H1 (cell line): ENCODE results near the gene MTHFD1. TPM values are rescaled to one million over a fixed set of nuclear protein-coding genes. Genes with fewer than 3 reads are reported as not detected.

Experiments used
- CTCF ChIA-PET: fragments of 300-600 bp; sonication (Branson Sonifier 250); formaldehyde crosslinking; loops from one replicate; lab custom pipeline; 2021; ENCODE audit not compliant: partially characterized antibody; lab: Charles Lee
- POLR2A ChIA-PET: fragments of 300-600 bp; sonication (Branson Sonifier 250); formaldehyde crosslinking; loops from one replicate; lab custom pipeline; 2021; ENCODE audit warnings: inconsistent platforms; ENCODE audit not compliant: partially characterized antibody; lab: Charles Lee
- DNase-seq, 2 experiments: peaks; one replicate each; pipeline versions ENCODE4 v3.0.0 to v3.0.0-alpha.2; 2010 to 2022; ENCODE audit warnings: low spot score in 2 of 2, low read depth in 1 of 2, mixed read lengths in 1 of 2
- FAIRE-seq: peaks from 2 replicates; lab custom pipeline; 2011; peaks lifted over from hg19 to GRCh38; lab: Jason Lieb, UNC
- H2AFZ ChIP-seq: 2 replicates; pipeline ENCODE4 v1.8.1; 2012; ENCODE audit warnings: low read length, inconsistent platforms
- H2AK5ac ChIP-seq: 2 replicates; pipeline ENCODE4 v1.6.1; 2013; ENCODE audit warnings: low read depth, low read length
- H2BK120ac ChIP-seq: replicated peaks from 2 replicates; pipeline ENCODE3; 2013; ENCODE audit warnings: low read depth, low read length, inconsistent platforms
- H2BK12ac ChIP-seq: 2 replicates; pipeline ENCODE4 v1.6.1; 2013; ENCODE audit warnings: low read depth, low read length
- H2BK15ac ChIP-seq: 2 replicates; pipeline ENCODE4 v1.6.1; 2013; ENCODE audit warnings: low read length
- H2BK20ac ChIP-seq: 2 replicates; pipeline ENCODE4 v1.6.1; 2013; ENCODE audit warnings: low read length
- H2BK5ac ChIP-seq: 2 replicates; pipeline ENCODE4 v1.6.1; 2013; ENCODE audit warnings: low read depth, low read length
- H3K14ac ChIP-seq: 2 replicates; pipeline ENCODE4 v1.6.1; 2013; ENCODE audit warnings: inconsistent platforms; ENCODE audit not compliant: insufficient read length
- H3K18ac ChIP-seq: 2 replicates; pipeline ENCODE4 v1.6.1; 2013; ENCODE audit warnings: low read length; ENCODE audit errors: extremely low read depth
- H3K23ac ChIP-seq: 2 replicates; pipeline ENCODE4 v1.6.1; 2013; ENCODE audit warnings: inconsistent platforms; ENCODE audit not compliant: insufficient read length
- H3K23me2 ChIP-seq: 2 replicates; pipeline ENCODE4 v1.6.1; 2013; ENCODE audit warnings: low read depth, low read length
- H3K27ac ChIP-seq: 2 replicates; pipeline ENCODE4 v1.6.1; 2011; ENCODE audit warnings: low read depth, low read length, inconsistent platforms
- H3K27me3 ChIP-seq, 4 experiments: replicated peaks in 1 of 4; 1 replicate in 1 of 4; 2 replicates in 3 of 4; pipeline versions ENCODE4 v1.6.1 to v1.8.1; 2011 to 2013; ENCODE audit warnings: low read length in 3 of 4, mild to moderate bottlenecking in 3 of 4, inconsistent platforms in 2 of 4, mixed read lengths in 2 of 4, moderate library complexity in 1 of 4; ENCODE audit not compliant: control insufficient read depth in 3 of 4, insufficient read depth in 3 of 4; ENCODE audit errors: extremely low read depth in 1 of 4
- H3K36me3 ChIP-seq, 4 experiments: 2 replicates each; pipeline versions ENCODE4 v1.6.1 to v1.8.1; 2011 to 2013; ENCODE audit warnings: mild to moderate bottlenecking in 4 of 4, low read length in 3 of 4, moderate library complexity in 2 of 4, control low read depth in 1 of 4, inconsistent platforms in 1 of 4; ENCODE audit not compliant: insufficient read depth in 4 of 4, control insufficient read depth in 2 of 4
- H3K4ac ChIP-seq: replicated peaks from 2 replicates; pipeline ENCODE3; 2013; ENCODE audit warnings: low read length, low read depth, mixed read lengths, inconsistent platforms; ENCODE audit not compliant: insufficient read length
- H3K4me1 ChIP-seq, 4 experiments: replicated peaks in 1 of 4; 1 replicate in 1 of 4; 2 replicates in 3 of 4; pipeline versions ENCODE4 v1.6.1 to v1.8.1; 2011 to 2013; ENCODE audit warnings: low read length in 3 of 4, inconsistent platforms in 2 of 4, mixed read lengths in 1 of 4; ENCODE audit not compliant: insufficient read depth in 4 of 4, control insufficient read depth in 3 of 4
- H3K4me2 ChIP-seq, 2 experiments: 2 replicates each; pipeline versions ENCODE4 v1.6.1 to v1.8.1; 2011 to 2013; ENCODE audit warnings: low read depth in 2 of 2, low read length in 2 of 2, control low read depth in 1 of 2, inconsistent platforms in 1 of 2, mild to moderate bottlenecking in 1 of 2; ENCODE audit not compliant: insufficient read depth in 1 of 2
- H3K4me3 ChIP-seq, 4 experiments: fragments of 200-600, 300-600 bp in 1 of 4; sonication (generic), shearing (Covaris generic), sonication (Bioruptor Twin) in 1 of 4; 2 replicates each; pipeline versions ENCODE4 v1.5.1 to v1.8.1; 2011 to 2016; ENCODE audit warnings: low read length in 4 of 4, low read depth in 3 of 4, control low read depth in 2 of 4, inconsistent platforms in 2 of 4, mild to moderate bottlenecking in 2 of 4, mixed read lengths in 1 of 4, moderate library complexity in 1 of 4; ENCODE audit not compliant: insufficient read depth in 2 of 4; ENCODE audit errors: extremely low read depth in 1 of 4
- H3K56ac ChIP-seq: replicated peaks from 2 replicates; pipeline ENCODE3; 2013; ENCODE audit warnings: low read depth, mild to moderate bottlenecking, mixed read lengths, low read length, inconsistent platforms; ENCODE audit not compliant: insufficient read length
- H3K79me1 ChIP-seq: 2 replicates; pipeline ENCODE4 v1.6.1; 2013; ENCODE audit warnings: low read depth, low read length, control low read depth
- H3K79me2 ChIP-seq, 2 experiments: 2 replicates each; pipeline versions ENCODE4 v1.6.1 to v1.8.1; 2012 to 2013; ENCODE audit warnings: low read length in 2 of 2, mild to moderate bottlenecking in 2 of 2, inconsistent platforms in 1 of 2; ENCODE audit not compliant: insufficient read depth in 2 of 2, control insufficient read depth in 1 of 2
- H3K9ac ChIP-seq, 4 experiments: replicated peaks in 1 of 4; 1 replicate in 1 of 4; 2 replicates in 3 of 4; pipeline versions ENCODE4 v1.6.1 to v1.8.1; 2011 to 2013; ENCODE audit warnings: low read depth in 3 of 4, low read length in 3 of 4, control low read depth in 2 of 4, mild to moderate bottlenecking in 2 of 4, moderate library complexity in 2 of 4, inconsistent platforms in 1 of 4; ENCODE audit errors: extremely low read depth in 1 of 4
- H3K9me3 ChIP-seq, 2 experiments: 2 replicates each; pipeline versions ENCODE4 v1.6.1 to v1.8.1; 2012 to 2013; ENCODE audit warnings: mild to moderate bottlenecking in 2 of 2, moderate library complexity in 2 of 2, control low read depth in 1 of 2, inconsistent platforms in 1 of 2, low read depth in 1 of 2, low read length in 1 of 2, mixed read lengths in 1 of 2; ENCODE audit not compliant: insufficient read depth in 2 of 2
- H4K20me1 ChIP-seq, 2 experiments: replicated peaks in 1 of 2; 2 replicates each; pipeline versions ENCODE3 to v1.8.1; 2011 to 2013; ENCODE audit warnings: inconsistent platforms in 2 of 2, low read length in 2 of 2, mild to moderate bottlenecking in 1 of 2; ENCODE audit not compliant: insufficient read depth in 2 of 2, control insufficient read depth in 1 of 2
- H4K5ac ChIP-seq: 2 replicates; pipeline ENCODE4 v1.6.1; 2013; ENCODE audit warnings: low read length, low read depth, mixed read lengths, inconsistent platforms; ENCODE audit not compliant: insufficient read length
- H4K8ac ChIP-seq: 2 replicates; pipeline ENCODE4 v1.8.0; 2013; ENCODE audit warnings: mild to moderate bottlenecking, moderate library complexity, low read length, inconsistent platforms; ENCODE audit not compliant: insufficient read depth; ENCODE audit errors: extremely low read depth
- H4K91ac ChIP-seq: replicated peaks from 2 replicates; pipeline ENCODE3; 2013; ENCODE audit warnings: low read length, mixed read lengths, inconsistent platforms; ENCODE audit not compliant: insufficient read length
- NANOG ChIP-seq: IDR thresholded peaks from 2 replicates; pipeline ENCODE4 v1.6.1; 2011; ENCODE audit warnings: low read length, low read depth, mild to moderate bottlenecking, inconsistent platforms; ENCODE audit not compliant: insufficient read depth, poor library complexity, severe bottlenecking
- POU5F1 ChIP-seq: IDR thresholded peaks from 2 replicates; pipeline ENCODE4 v1.6.1; 2011; ENCODE audit warnings: low read depth, mild to moderate bottlenecking, low read length, moderate library complexity
- RXRA ChIP-seq: IDR thresholded peaks from 2 replicates; pipeline ENCODE4 v1.6.1; 2011; ENCODE audit warnings: low read depth, mild to moderate bottlenecking, low read length, moderate library complexity; ENCODE audit not compliant: insufficient read depth
- SIRT6 ChIP-seq: IDR thresholded peaks from one replicate; pipeline ENCODE4 v1.7.1; 2012; ENCODE audit warnings: low read length, inconsistent platforms
- ZNF274 ChIP-seq: IDR thresholded peaks from 2 replicates; pipeline ENCODE4 v1.7.0; 2012; ENCODE audit warnings: low read length, borderline replicate concordance; ENCODE audit errors: extremely low read depth
- polyA plus RNA-seq, 7 experiments: library from polyadenylated mRNA; depleted of rRNA in 3 of 7; stranded (reverse) in 5 of 7; unstranded in 2 of 7; fragments of >200 nt in 5 of 7; fragments of 200-250 nt in 2 of 7; gene quantifications; 1 replicate in 5 of 7; 2 replicates in 1 of 7; 4 replicates in 1 of 7; pipeline versions ENCODE4 v1.2.1 to v1.2.3, GENCODE V29; 2011 to 2013; ENCODE audit warnings: missing spikeins in 2 of 7, mixed read lengths in 2 of 7
- total RNA-seq: library from RNA; stranded (reverse); fragmentation: NEBNext Ultra II Directional; extraction: Animal tissue kit (Norgen Biotek cat#: 25700); gene quantifications from 2 replicates; pipeline ENCODE4 v1.2.1, GENCODE V29; 2021

MTHFD1 gene
- total and polyA plus RNA-seq, 2 of the 8 experiments (the other 6 are each of a cell fraction or from before 2014, with no cell fraction given), result 79.7 to 332 TPM

- POLR2A ChIA-PET, result interaction anchor here (0.9 to 1.7 kb wide), 3 partner anchors 12 to 44 kb away, joined by 3 read pairs; no protein-coding TSS in a partner anchor
- H3K56ac ChIP-seq, result no peak overlapping the region
- TF ChIP-seq RXRA, result no peak
- TF ChIP-seq POU5F1, result no peak
- no peak for TF ChIP-seq ZNF274
- TF ChIP-seq SIRT6, result no peak
- TF ChIP-seq NANOG, result no peak
- H3K14ac ChIP-seq, result no peak overlapping the region
- no peaks in the 10 kb centered on the region for H3K23me2 ChIP-seq
- no peak overlapping the region for H3K27ac ChIP-seq
- H4K8ac ChIP-seq, result no peak overlapping the region
- H3K9me3 ChIP-seq, result no peaks in the 10 kb centered on the region
- H2BK15ac ChIP-seq, result no peak overlapping the region
- no peak overlapping the region for H2BK5ac ChIP-seq
- H2BK120ac ChIP-seq, result no peak overlapping the region
- no peaks in the 10 kb centered on the region for H3K4me1 ChIP-seq
- no peak overlapping the region for H3K4me2 ChIP-seq
- no peaks in the 10 kb centered on the region for H3K79me1 ChIP-seq
- no peaks in the 10 kb centered on the region for H3K27me3 ChIP-seq
- no peak for FAIRE-seq
- no peak overlapping the region for H2BK20ac ChIP-seq
- no peak for DNase-seq
- H3K18ac ChIP-seq, result no peak overlapping the region
- no peak overlapping the region for H3K4ac ChIP-seq
- no peak overlapping the region for H3K23ac ChIP-seq
- CTCF ChIA-PET, result interaction anchor here (1.2 to 4.6 kb wide), 15 partner anchors 9 to 328 kb away, joined by 3 to 20 read pairs (median 5); partner anchors contain the start of gene AKAP5
- no peak overlapping the region for H3K9ac ChIP-seq
- no peak overlapping the region for H4K91ac ChIP-seq
- H2AK5ac ChIP-seq, result no peak overlapping the region
- no peak overlapping the region for H2AFZ ChIP-seq
- H4K20me1 ChIP-seq, result peaks cover 2% of the 10 kb centered on the region in 2 experiments
- no peak overlapping the region for H3K4me3 ChIP-seq
- no peaks in the 10 kb centered on the region for H3K36me3 ChIP-seq
- H2BK12ac ChIP-seq, result no peak overlapping the region
- no peak overlapping the region for H4K5ac ChIP-seq
- H3K79me2 ChIP-seq, result no peaks in the 10 kb centered on the region
Measured at GRCh38 chr14:64478634-64479250, 90.6 kb downstream of the MTHFD1 start.
